Endothelial cell of umbilical vein (primary cell): ENCODE data around the gene SLC9A3. TPM values are rescaled to one million over a fixed set of nuclear protein-coding genes. Genes with fewer than 3 reads are reported as not detected.

Source experiments
- BruUV-seq: library from RNA; stranded (reverse); fragments of 400-500 nt; replicated peaks from 2 replicates; lab custom pipeline; 2021; lab: Mats Ljungman, UMichigan
- CTCF ChIA-PET: fragments of 300-600, 350-600 bp; sonication (Branson Sonifier 250); formaldehyde crosslinking; loops from one replicate; lab custom pipeline; 2021; ENCODE audit warnings: antibody characterized with exemption, inconsistent platforms; lab: Charles Lee
- POLR2A ChIA-PET: fragments of 300-600, 350-600 bp; sonication (Branson Sonifier 250); formaldehyde crosslinking; loops from one replicate; lab custom pipeline; 2021; ENCODE audit warnings: antibody characterized with exemption, inconsistent platforms; lab: Charles Lee
- DNase-seq: peaks from one replicate; pipeline ENCODE4 v3.0.0-alpha.2; 2011; ENCODE audit warnings: low read depth, low spot score
- FAIRE-seq: peaks from 2 replicates; lab custom pipeline; 2011; peaks lifted over from hg19 to GRCh38; lab: Jason Lieb, UNC
- H2AFZ ChIP-seq: 2 replicates; pipeline ENCODE4 v1.6.0; 2012; ENCODE audit warnings: low read depth, low read length, control low read depth, inconsistent platforms
- H3K27ac ChIP-seq: 2 replicates; pipeline ENCODE4 v1.5.1; 2011; ENCODE audit warnings: low read depth, mild to moderate bottlenecking, control low read depth, low read length, moderate library complexity; ENCODE audit not compliant: insufficient read depth
- H3K27me3 ChIP-seq, 2 experiments: 2 replicates each; pipeline versions ENCODE4 v1.6.0 to v1.6.1; 2011; ENCODE audit warnings: low read length in 2 of 2, mixed read lengths in 1 of 2; ENCODE audit not compliant: control insufficient read depth in 2 of 2, insufficient read depth in 2 of 2
- H3K36me3 ChIP-seq, 2 experiments: 2 replicates in 1 of 2; 3 replicates in 1 of 2; pipeline ENCODE4 v1.5.1; 2011; ENCODE audit warnings: low read length in 2 of 2, mild to moderate bottlenecking in 1 of 2, moderate library complexity in 1 of 2; ENCODE audit not compliant: control insufficient read depth in 2 of 2, insufficient read depth in 2 of 2; ENCODE audit errors: extremely low read depth in 1 of 2
- H3K4me1 ChIP-seq: 3 replicates; pipeline ENCODE4 v1.5.1; 2011; ENCODE audit warnings: mild to moderate bottlenecking, low read length; ENCODE audit not compliant: control insufficient read depth, insufficient read depth; ENCODE audit errors: extremely low read depth
- H3K4me2 ChIP-seq: 2 replicates; pipeline ENCODE4 v1.6.1; 2011; ENCODE audit warnings: low read length, control low read depth, mixed read lengths; ENCODE audit not compliant: insufficient read depth
- H3K4me3 ChIP-seq, 3 experiments: fragments of 200-600 bp in 1 of 3; sonication (generic), shearing (Covaris generic) in 1 of 3; replicated peaks in 1 of 3; 2 replicates each; pipeline ENCODE4 v1.5.1; 2011 to 2016; ENCODE audit warnings: control low read depth in 3 of 3, low read length in 3 of 3, mild to moderate bottlenecking in 2 of 3, inconsistent platforms in 1 of 3, low read depth in 1 of 3, moderate library complexity in 1 of 3; ENCODE audit not compliant: insufficient read depth in 1 of 3
- H3K79me2 ChIP-seq: 2 replicates; pipeline ENCODE4 v1.6.0; 2012; ENCODE audit warnings: low read length, inconsistent platforms; ENCODE audit not compliant: control insufficient read depth, insufficient read depth
- H3K9ac ChIP-seq: replicated peaks from 2 replicates; pipeline ENCODE3; 2011; ENCODE audit warnings: low read length, control low read depth; ENCODE audit not compliant: insufficient read depth; ENCODE audit errors: extremely low read depth
- H3K9me1 ChIP-seq: replicated peaks from 3 replicates; pipeline ENCODE4 v1.6.0; 2011; ENCODE audit warnings: mild to moderate bottlenecking, low read length; ENCODE audit not compliant: control insufficient read depth, insufficient read depth; ENCODE audit errors: extremely low read depth
- H3K9me3 ChIP-seq: replicated peaks from 2 replicates; pipeline ENCODE4 v1.5.1; 2012; ENCODE audit warnings: low read length, inconsistent platforms; ENCODE audit not compliant: control insufficient read depth, insufficient read depth
- H4K20me1 ChIP-seq: replicated peaks from 2 replicates; pipeline ENCODE3; 2011; ENCODE audit warnings: mild to moderate bottlenecking, low read length; ENCODE audit not compliant: control insufficient read depth, insufficient read depth; ENCODE audit errors: extremely low read depth
- CTCF ChIP-seq, 2 donors: IDR thresholded peaks; 1 replicate in 1 of 2; 2 replicates in 1 of 2; pipeline ENCODE4 v1.5.1; 2011; ENCODE audit warnings: low read length in 2 of 2, mild to moderate bottlenecking in 2 of 2, moderate library complexity in 2 of 2, control low read depth in 1 of 2, inconsistent platforms in 1 of 2, low read depth in 1 of 2; ENCODE audit not compliant: insufficient read depth in 1 of 2; ENCODE audit errors: extremely low read depth in 1 of 2
- EZH2 ChIP-seq: IDR thresholded peaks from 2 replicates; pipeline ENCODE4 v1.6.1; 2012; ENCODE audit warnings: borderline replicate concordance, low read depth, mild to moderate bottlenecking, moderate library complexity, low read length, inconsistent platforms; ENCODE audit not compliant: severe bottlenecking
- FOS ChIP-seq: IDR thresholded peaks from 2 replicates; pipeline ENCODE4 v1.6.1; 2011; ENCODE audit warnings: mild to moderate bottlenecking, low read length, moderate library complexity, borderline replicate concordance; ENCODE audit not compliant: insufficient read depth
- GATA2 ChIP-seq: IDR thresholded peaks from 2 replicates; pipeline ENCODE4 v1.7.0; 2011; ENCODE audit warnings: low read depth, mild to moderate bottlenecking, moderate library complexity, mixed read lengths, low read length; ENCODE audit not compliant: insufficient read length, insufficient read depth
- JUN ChIP-seq: IDR thresholded peaks from 2 replicates; pipeline ENCODE4 v1.6.1; 2011; ENCODE audit warnings: borderline replicate concordance, low read depth; ENCODE audit not compliant: insufficient read length, insufficient read depth
- MYC ChIP-seq: IDR thresholded peaks from one replicate; pipeline ENCODE4 v1.6.1; 2011; ENCODE audit warnings: mild to moderate bottlenecking, low read depth, low read length
- POLR2A ChIP-seq: IDR thresholded peaks from 2 replicates; pipeline ENCODE4 v1.6.1; 2012; ENCODE audit warnings: low read depth, mild to moderate bottlenecking, control low read depth, low read length
- POLR2AphosphoS5 ChIP-seq: IDR thresholded peaks from 2 replicates; pipeline ENCODE4 v1.6.1; 2012; ENCODE audit warnings: low read depth, mild to moderate bottlenecking, control low read depth, low read length, moderate library complexity; ENCODE audit not compliant: insufficient read depth
- dilution Hi-C: fragments of 300-500 bp; cut with MboI; formaldehyde crosslinking; loops from one replicate; pipeline ENCODE4 v1.15.0; 2019; ENCODE audit warnings: low sequenced_read_pairs; ENCODE audit not compliant: extremely low pct_ligation_motif_present
- intact Hi-C: fragments of 100-400 bp; cut with micrococcal nuclease; formaldehyde crosslinking; loops from one replicate; pipeline ENCODE4 v1.10.0; 2022
- polyA plus RNA-seq, 4 experiments: library from polyadenylated mRNA; depleted of rRNA in 3 of 4; stranded (reverse) in 3 of 4; unstranded in 1 of 4; fragments of >200 nt; gene quantifications; 2 replicates each; pipeline versions ENCODE4 v1.2.1 to v1.2.3, GENCODE V29; 2011 to 2012; ENCODE audit warnings: missing spikeins in 1 of 4
- total RNA-seq: library from RNA; stranded (reverse); gene quantifications from 2 replicates; pipeline ENCODE4 v1.2.3, GENCODE V29; 2021
- TF ChIP-seq, protein P1 (sequence below): IDR thresholded peaks from 2 replicates; pipeline ENCODE4 v1.6.1; 2011; ENCODE audit not compliant: insufficient read depth, insufficient read length

Gene SLC9A3
- total and polyA plus RNA-seq, 2 donors (not counting 3 experiments of a cell fraction or from before 2014, with no cell fraction given), result 0.79 to 0.82 TPM

DNA sequence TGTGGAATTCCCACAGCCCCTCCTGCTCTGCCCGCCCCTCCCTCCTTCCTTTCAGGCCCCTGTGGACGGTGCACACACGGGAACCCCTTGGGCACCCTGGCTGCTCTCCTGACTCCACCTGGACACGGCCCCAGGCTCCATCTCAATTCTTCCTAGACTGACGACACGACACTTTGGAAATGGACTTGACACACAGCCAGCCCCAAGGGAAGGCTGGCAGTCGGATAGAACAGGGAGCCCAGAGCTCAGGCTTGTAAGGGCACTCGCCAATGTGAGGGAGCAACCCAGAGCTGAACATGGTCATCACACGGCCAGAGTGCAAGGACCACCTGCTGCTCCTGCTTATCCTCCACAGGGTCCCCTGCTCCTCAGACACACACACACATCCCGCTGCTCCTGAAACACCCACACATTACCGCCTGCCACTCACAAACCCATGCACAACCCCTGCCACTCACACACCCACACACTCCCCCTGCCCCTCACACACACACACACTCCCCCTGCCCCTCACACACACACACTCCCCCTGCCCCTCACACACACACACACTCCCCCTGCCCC lies 8.9 kb downstream of the SLC9A3 start:
- H3K9me3 ChIP-seq, result no peaks in the 10 kb centered on the region
- dilution Hi-C loops (no loop called here), intact Hi-C loops (no loop called here)
- H3K4me3 ChIP-seq, result no peak overlapping the region
- no peaks in the 10 kb centered on the region for H3K27me3 ChIP-seq
- no peaks in the 10 kb centered on the region for H3K79me2 ChIP-seq
- H4K20me1 ChIP-seq, result no peaks in the 10 kb centered on the region
- no peak overlapping the region for H3K4me2 ChIP-seq
- H2AFZ ChIP-seq, result no peak overlapping the region
- H3K9me1 ChIP-seq, result no peaks in the 10 kb centered on the region
- no peak overlapping the region for H3K9ac ChIP-seq
- H3K27ac ChIP-seq, result no peak overlapping the region
- POLR2A ChIA-PET, result no interaction called here
- CTCF ChIA-PET, result no interaction called here
- FAIRE-seq, result no peak
- no peak for DNase-seq
- H3K36me3 ChIP-seq, result no peaks in the 10 kb centered on the region
- BruUV-seq, result no TSS peak
- TF ChIP-seq MYC (no peak), POLR2A (no peak), JUN (no peak)
- no peaks in the 10 kb centered on the region for H3K4me1 ChIP-seq

DNA sequence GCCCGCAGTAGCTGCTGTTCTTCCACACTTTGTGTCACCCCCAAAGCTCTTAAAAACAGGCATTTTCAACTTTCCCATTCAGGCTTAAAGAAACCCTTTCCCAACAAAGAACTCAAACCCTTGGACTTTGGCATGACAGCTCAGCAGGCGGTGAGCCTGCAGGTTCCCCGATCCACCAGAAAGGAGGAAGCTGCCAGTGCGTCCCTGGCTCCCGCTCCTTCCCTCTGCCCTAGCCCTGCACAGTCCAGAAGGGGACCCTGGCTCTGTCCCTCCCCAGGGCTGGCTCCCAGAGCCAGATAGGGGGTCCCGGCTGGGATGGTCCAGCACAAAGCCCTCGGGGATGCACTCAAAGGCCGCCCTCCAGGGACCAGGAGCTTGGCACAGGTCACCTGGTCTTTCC lies 9.6 kb downstream of the SLC9A3 start:
- Histone ChIP-seq H4K20me1 (no peaks in the 10 kb centered on the region), H3K4me2 (no peak overlapping the region), H3K36me3 (no peaks in the 10 kb centered on the region), H3K4me1 (no peaks in the 10 kb centered on the region), H3K27me3 (no peaks in the 10 kb centered on the region), H3K27ac (no peak overlapping the region), H3K79me2 (no peaks in the 10 kb centered on the region), H3K9ac (no peak overlapping the region), H3K9me3 (no peaks in the 10 kb centered on the region), H3K4me3 (no peak overlapping the region), H3K9me1 (no peaks in the 10 kb centered on the region), H2AFZ (no peak overlapping the region)
- ChIA-PET POLR2A (no interaction called here), CTCF (no interaction called here)
- no peak for TF ChIP-seq JUN
- TF ChIP-seq CTCF (IDR thresholded peaks at IDR 0.05; ENCODE audit: extremely low read depth in 1 of 2, insufficient read depth in 1 of 2, low read depth in 1 of 2, low read length in 2 of 2), result no peak
- TF ChIP-seq FOS, result no peak
- TF ChIP-seq POLR2A, result no peak
- TF ChIP-seq GATA2, result no peak
- no peak for TF ChIP-seq MYC
- no peak for TF ChIP-seq POLR2AphosphoS5
- TF ChIP-seq, protein P1, sequence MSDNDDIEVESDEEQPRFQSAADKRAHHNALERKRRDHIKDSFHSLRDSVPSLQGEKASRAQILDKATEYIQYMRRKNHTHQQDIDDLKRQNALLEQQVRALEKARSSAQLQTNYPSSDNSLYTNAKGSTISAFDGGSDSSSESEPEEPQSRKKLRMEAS, result no peak
- TF ChIP-seq EZH2, result no peak
- BruUV-seq, result no TSS peak
- no peak for DNase-seq
- intact Hi-C loops, result no loop called here
- FAIRE-seq, result no peak
- dilution Hi-C loops, result no loop called here
